HL-60/S4 (cell line): ENCODE data around the gene ZYG11B.
"Not testable (repeated sequence)": the region's sequence is repeated elsewhere in the genome, so short reads cannot be mapped to it uniquely, and the experiment has no call there.

ENCODE experiments used
- in situ Hi-C: fragments of 300-500 bp; cut with MboI; formaldehyde crosslinking; loops from 2 replicates; pipeline ENCODE4 v1.14.3; 2022; ENCODE audit warnings: low sequenced_read_pairs

The ZYG11B gene

DNA sequence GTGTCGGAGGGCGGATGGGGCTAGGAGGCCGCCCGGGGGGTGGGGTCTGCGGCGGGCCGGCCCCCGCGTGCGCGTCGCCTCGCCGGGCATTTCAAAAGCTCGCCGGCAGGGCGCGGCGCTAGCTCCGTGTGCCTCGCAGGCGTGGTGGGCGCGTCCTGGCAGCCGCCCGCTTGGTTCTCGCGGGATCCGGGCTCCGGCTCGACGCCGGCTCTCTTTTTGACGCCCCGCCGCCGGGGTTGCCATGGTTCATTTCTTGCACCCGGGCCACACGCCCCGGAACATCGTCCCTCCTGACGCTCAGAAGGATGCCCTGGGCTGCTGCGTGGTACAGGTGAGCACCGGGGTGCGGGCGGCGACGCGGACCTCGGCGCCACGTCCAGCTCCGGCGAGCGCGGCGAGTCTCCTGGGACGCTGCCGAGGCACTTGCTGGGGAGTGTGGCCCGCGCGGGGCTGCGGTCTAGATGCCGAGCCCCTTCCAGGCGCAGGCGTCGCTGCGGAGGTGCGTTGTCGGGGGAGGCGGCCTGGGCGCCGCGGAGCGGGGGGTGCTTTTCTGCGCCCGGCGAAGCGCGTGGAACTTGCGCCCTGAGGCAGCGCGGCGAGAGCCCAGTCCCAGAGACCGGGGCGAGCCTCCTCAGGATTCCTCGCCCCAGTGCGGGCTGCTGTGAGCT, 116.5 kb downstream of the ZYG11B start, which contains the start of gene ZYG11A:
Gene ZYG11A (plus strand): TSS at position 118 of the 668 bp plus-strand sequence. CDS start 124 bp downstream, at position 242.
- in situ Hi-C loops = no loop called here

DNA sequence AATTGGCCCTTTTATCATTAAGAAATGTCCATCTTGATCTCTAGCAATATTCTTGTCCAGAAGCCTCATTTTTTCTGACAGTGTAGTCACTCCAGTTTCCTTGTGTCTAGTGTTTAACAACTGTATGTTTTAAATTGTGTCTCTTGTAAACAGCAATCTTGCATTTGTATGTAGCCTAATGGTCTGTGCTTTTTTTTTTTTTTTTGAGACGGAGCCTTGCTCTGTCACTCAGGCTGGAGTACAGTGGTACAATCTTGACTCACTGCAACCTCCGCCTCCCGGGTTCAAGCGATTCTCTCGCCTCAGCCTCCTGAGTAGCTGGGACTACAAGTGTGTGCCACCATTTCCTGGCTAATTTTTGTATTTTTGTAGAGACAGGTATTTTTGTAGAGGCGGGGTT, 118.9 kb downstream of the ZYG11B start:
- in situ Hi-C loops = not testable (repeated sequence)

- in situ Hi-C loops = no loop called here
These were observed 122.2 kb downstream of the ZYG11B start for GRCh38 chr1:52848423-52848822.

- in situ Hi-C loops = no loop called here
These were observed 124.7 kb downstream of the ZYG11B start for GRCh38 chr1:52850951-52851350.

DNA sequence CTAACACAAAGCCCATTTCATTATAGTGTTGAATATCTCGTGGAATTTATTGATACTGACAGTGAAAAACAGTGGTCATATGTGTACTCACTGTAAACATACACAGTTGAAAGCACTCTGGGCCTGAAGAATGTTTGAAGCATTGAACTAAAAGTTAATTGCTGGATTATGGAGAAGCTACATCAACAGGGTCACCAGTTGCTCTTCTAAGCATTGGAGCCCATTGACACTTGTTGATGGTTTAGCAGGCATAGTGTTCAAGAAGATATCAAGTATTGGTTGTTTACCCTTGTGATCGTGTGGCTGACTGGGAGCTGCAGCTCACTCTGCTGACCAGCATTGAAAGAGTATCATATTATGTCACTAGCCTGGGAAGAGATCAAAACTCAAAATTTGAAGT, 126.6 kb downstream of the ZYG11B start:
- in situ Hi-C loops = no loop called here

DNA sequence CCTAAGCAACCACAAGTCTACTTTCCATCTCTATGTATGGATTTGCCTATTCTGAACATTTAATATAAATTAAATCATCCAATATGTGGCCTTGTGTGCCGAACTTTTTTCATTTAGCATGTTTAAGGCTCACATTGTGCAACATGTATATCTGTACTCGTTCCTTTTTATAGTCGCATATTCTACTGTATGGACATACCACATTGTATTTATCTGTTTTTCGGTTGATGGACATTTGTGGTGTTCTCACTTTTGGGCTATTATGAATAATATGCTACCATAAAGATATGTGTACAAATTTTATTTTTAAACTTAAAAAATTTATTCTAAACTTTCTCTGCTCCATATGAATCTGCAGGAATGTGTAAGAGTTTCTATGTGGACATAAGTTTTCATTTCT, 129.3 kb downstream of the ZYG11B start:
- in situ Hi-C loops = no loop called here

- in situ Hi-C loops = no loop called here
These were observed 129.8 kb downstream of the ZYG11B start for GRCh38 chr1:52856026-52856425.

- in situ Hi-C loops = no loop called here
These were observed 131.2 kb downstream of the ZYG11B start for GRCh38 chr1:52857443-52857842.

GRCh38 chr1:52862666-52863458, 136.6 kb downstream of the ZYG11B start:
- in situ Hi-C loops = no loop called here

DNA sequence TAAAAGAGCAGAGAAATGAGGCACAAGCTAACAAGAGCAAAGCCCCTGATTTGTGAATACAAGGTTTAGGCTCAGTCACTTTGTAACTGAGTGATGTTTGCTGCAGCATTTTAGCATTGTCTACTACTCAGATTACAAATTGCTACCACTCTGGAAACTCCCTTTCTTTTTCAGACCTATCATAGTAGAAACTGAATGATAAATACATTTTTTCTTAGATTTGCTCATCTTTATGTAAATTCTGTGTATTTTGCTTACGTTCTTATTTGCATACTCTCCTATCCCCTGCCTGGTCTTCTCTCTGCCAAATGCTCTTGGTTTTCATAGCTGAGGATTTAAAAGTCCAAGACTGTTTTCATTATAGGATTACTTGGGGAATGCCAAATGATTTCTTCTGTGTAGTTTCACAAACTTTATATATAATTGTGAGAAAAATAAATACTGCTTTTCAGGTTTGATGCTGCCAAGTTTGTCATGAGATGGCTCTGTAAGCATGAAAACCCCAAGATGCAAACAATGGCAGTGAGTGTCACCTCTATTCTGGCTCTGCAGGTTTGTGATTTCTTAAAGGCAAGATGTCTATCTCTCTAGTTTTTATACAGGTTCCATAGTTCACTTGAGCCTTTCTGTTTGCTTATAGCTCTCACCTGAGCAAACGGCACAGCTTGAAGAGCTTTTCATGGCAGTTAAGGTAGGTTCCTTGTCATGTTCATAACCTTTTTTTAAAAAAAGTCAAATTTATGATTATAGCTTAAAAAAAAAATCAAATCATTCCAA, 141.0 kb downstream of the ZYG11B start:
- in situ Hi-C loops = no loop called here

- in situ Hi-C loops = not testable (repeated sequence)
These were observed 143.5 kb downstream of the ZYG11B start for GRCh38 chr1:52869727-52870126.

DNA sequence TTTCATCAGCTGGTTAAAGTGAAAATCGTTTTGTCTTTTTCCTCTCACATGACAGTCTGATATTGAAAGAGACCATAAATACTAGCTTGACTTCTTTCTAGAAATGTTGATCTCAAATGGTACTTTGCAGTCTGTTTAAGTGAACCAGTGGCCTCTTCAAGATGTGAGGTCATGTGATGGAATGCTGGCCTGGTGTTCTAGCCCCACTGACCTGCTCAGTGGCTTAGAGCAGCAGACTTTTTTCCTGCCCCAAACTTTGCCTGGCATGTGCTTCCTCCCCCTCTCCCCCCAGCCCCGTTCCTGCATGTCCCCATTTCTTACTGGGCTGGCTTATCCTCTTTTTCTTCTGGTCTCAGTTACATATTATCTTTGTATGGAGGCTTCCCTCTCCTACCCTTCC, 150.6 kb downstream of the ZYG11B start:
- in situ Hi-C loops = no loop called here
